Activated CD4-positive, alpha-beta T cell treated with anti-CD3 and anti-CD28 coated beads, Interleukin-2, amount 10 ng/mL, durations not matched to agents 7 days and 5 days (primary cell): ENCODE data around the gene MAP2K5. TPM values are rescaled to one million over a fixed set of nuclear protein-coding genes. Genes with fewer than 3 reads are reported as not detected.

Source experiments
- CTCF ChIA-PET: fragments of 350-600 bp; sonication (Branson Sonifier 250); formaldehyde crosslinking; loops from one replicate; lab custom pipeline; 2021; ENCODE audit warnings: antibody characterized with exemption; lab: Charles Lee
- POLR2A ChIA-PET: fragments of 350-600 bp; sonication (Branson Sonifier 250); formaldehyde crosslinking; loops from one replicate; lab custom pipeline; 2021; ENCODE audit warnings: antibody characterized with exemption; lab: Charles Lee
- DNase-seq: peaks from one replicate; pipeline ENCODE4 v3.0.0-alpha.2; 2020
- H3K27ac Mint-ChIP-seq: one replicate; pipeline ENCODE4 v1.8.0; 2021; ENCODE audit warnings: mild to moderate bottlenecking, moderate library complexity, mixed read lengths
- H3K27me3 Mint-ChIP-seq: one replicate; pipeline ENCODE4 v1.8.0; 2021; ENCODE audit warnings: mixed read lengths
- H3K36me3 Mint-ChIP-seq: one replicate; pipeline ENCODE4 v1.8.0; 2021; ENCODE audit warnings: low read depth, mixed read lengths
- H3K4me1 Mint-ChIP-seq: one replicate; pipeline ENCODE4 v1.8.0; 2021; ENCODE audit warnings: mixed read lengths
- H3K4me3 Mint-ChIP-seq: one replicate; pipeline ENCODE4 v1.8.0; 2021; ENCODE audit warnings: mild to moderate bottlenecking, moderate library complexity, mixed read lengths
- H3K9me3 Mint-ChIP-seq: one replicate; pipeline ENCODE4 v1.8.0; 2021; ENCODE audit warnings: mixed read lengths
- total RNA-seq, 2 experiments: library from RNA; stranded (reverse); gene quantifications; one replicate each; pipeline ENCODE4 v1.2.3, GENCODE V29; 2021

MAP2K5 gene
- total RNA-seq, 2 experiments from 2014 or later = 25.9 to 26.3 TPM

GRCh38 chr15:67840749-67841512, 298.4 kb downstream of the MAP2K5 start:
- ChIA-PET CTCF (interaction anchor here (0.6 to 1.2 kb wide), 3 partner anchors 13 to 282 kb away, joined by 3 to 4 read pairs (median 4); no protein-coding TSS in a partner anchor), POLR2A (interaction anchor here (0.6 kb wide), 3 partner anchors 95 to 551 kb away, joined by 3 read pairs; no protein-coding TSS in a partner anchor)
- H3K4me1 Mint-ChIP-seq = peaks cover 32% of the 10 kb centered on the region

DNA sequence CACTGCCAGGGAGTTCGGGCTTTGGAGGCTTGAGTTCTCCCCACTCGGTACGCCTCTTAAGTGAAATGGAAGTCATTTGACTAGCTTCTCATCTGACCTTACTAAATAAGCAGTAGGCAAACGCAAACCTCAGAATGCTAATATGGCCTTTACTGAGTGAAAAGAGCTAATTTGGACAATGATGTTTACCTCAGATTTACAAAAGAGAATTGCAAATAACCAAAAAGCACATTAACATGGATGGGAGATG, 298.9 kb downstream of the MAP2K5 start:
- peaks cover 20% of the 10 kb centered on the region for H3K27me3 Mint-ChIP-seq
- ChIA-PET CTCF (interaction anchor here (0.6 to 1.2 kb wide), 2 partner anchors 18 to 281 kb away, joined by 3 to 4 read pairs; no protein-coding TSS in a partner anchor), POLR2A (interaction anchor here (0.6 kb wide), 2 partner anchors 95 to 357 kb away, joined by 3 read pairs; no protein-coding TSS in a partner anchor)
- DNase-seq = no peak
- no peaks in the 10 kb centered on the region for H3K36me3 Mint-ChIP-seq
- peaks cover 27% of the 10 kb centered on the region for H3K4me1 Mint-ChIP-seq
- H3K4me3 Mint-ChIP-seq = peak overlapping the region; percentile 83
- H3K27ac Mint-ChIP-seq = no peak overlapping the region
- H3K9me3 Mint-ChIP-seq = no peaks in the 10 kb centered on the region

More at GRCh38 chr15:67840749-67841512, 298.4 kb downstream of the MAP2K5 start:
- DNase-seq = no peak
- Mint-ChIP-seq H3K9me3 (no peaks in the 10 kb centered on the region), H3K27me3 (peaks cover 25% of the 10 kb centered on the region), H3K36me3 (no peaks in the 10 kb centered on the region), H3K27ac (peak overlapping the region; percentile 96), H3K4me3 (peak overlapping the region; percentile 83)

DNA sequence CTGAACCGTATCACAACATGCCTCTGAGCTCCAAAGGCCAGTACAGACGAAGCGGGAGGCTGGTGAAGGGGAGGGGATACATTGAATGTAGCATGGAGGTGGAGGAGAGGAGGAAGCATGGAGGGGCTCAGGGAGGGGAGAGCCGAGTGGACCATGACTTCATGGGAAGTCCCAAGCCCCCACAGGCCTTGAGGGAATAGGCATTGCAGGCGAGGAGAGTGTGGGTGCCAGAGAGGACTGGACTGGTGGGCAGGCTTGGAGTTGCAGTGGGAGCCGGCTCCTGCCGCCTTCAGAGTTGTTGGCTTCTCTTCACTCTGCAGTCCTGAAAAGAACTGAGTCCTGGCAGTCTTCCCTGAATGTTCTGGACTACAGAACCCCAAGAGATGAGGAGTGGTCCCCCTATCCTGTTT, 300.6 kb downstream of the MAP2K5 start:
- ChIA-PET CTCF (no interaction called here), POLR2A (no interaction called here)
- Mint-ChIP-seq H3K27me3 (peaks cover 13% of the 10 kb centered on the region), H3K4me3 (no peak overlapping the region), H3K9me3 (no peaks in the 10 kb centered on the region), H3K36me3 (no peaks in the 10 kb centered on the region), H3K4me1 (peaks cover 25% of the 10 kb centered on the region), H3K27ac (no peak overlapping the region)
- no peak for DNase-seq

GRCh38 chr15:67843571-67844387, 301.3 kb downstream of the MAP2K5 start:
- H3K4me1 Mint-ChIP-seq = peaks cover 20% of the 10 kb centered on the region
- CTCF ChIA-PET = interaction anchor here (1.0 kb wide), 1 partner anchor 11 kb away, joined by 3 read pairs; no protein-coding TSS in a partner anchor
- no peak for DNase-seq
- POLR2A ChIA-PET = no interaction called here
- no peak overlapping the region for H3K4me3 Mint-ChIP-seq
- H3K27ac Mint-ChIP-seq = no peak overlapping the region
- no peaks in the 10 kb centered on the region for H3K36me3 Mint-ChIP-seq
- H3K9me3 Mint-ChIP-seq = no peaks in the 10 kb centered on the region
- H3K27me3 Mint-ChIP-seq = peaks cover 11% of the 10 kb centered on the region

- Mint-ChIP-seq H3K27ac (no peak overlapping the region), H3K27me3 (peaks cover 14% of the 10 kb centered on the region), H3K4me3 (no peak overlapping the region), H3K4me1 (peaks cover 8% of the 10 kb centered on the region), H3K36me3 (no peaks in the 10 kb centered on the region), H3K9me3 (no peaks in the 10 kb centered on the region)
- CTCF ChIA-PET = no interaction called here
- no peak for DNase-seq
- POLR2A ChIA-PET = no interaction called here
Observed at GRCh38 chr15:67845974-67846373, 303.5 kb downstream of the MAP2K5 start.

DNA sequence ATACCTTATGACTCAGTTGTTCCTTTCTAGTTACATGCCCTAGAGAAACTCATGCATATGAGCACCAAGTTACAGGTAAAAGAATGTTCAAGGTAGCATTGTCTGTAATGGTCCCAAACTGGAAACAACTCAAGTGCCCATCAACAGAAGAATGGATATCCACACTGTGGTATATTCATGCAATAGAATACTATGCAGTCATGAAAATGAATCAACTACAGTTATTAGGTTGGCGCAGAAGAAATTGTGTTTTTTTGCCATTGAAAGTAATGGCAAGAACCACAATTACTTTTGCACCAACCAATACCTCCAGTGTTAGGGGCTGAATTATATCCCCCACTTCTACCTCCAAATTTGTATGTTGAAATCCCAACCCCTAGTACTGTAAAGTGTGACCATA, 307.0 kb downstream of the MAP2K5 start:
- CTCF ChIA-PET = no interaction called here
- no peak overlapping the region for H3K27ac Mint-ChIP-seq
- no peaks in the 10 kb centered on the region for H3K36me3 Mint-ChIP-seq
- POLR2A ChIA-PET = no interaction called here
- H3K27me3 Mint-ChIP-seq = peaks cover 16% of the 10 kb centered on the region
- no peaks in the 10 kb centered on the region for H3K9me3 Mint-ChIP-seq
- peaks cover 1% of the 10 kb centered on the region for H3K4me1 Mint-ChIP-seq
- H3K4me3 Mint-ChIP-seq = no peak overlapping the region
- no peak for DNase-seq

GRCh38 chr15:67850336-67850735, 307.8 kb downstream of the MAP2K5 start:
- no peak for DNase-seq
- no peak overlapping the region for H3K27ac Mint-ChIP-seq
- POLR2A ChIA-PET = no interaction called here
- peaks cover 16% of the 10 kb centered on the region for H3K27me3 Mint-ChIP-seq
- peaks cover 1% of the 10 kb centered on the region for H3K4me1 Mint-ChIP-seq
- CTCF ChIA-PET = no interaction called here
- H3K9me3 Mint-ChIP-seq = no peaks in the 10 kb centered on the region
- H3K4me3 Mint-ChIP-seq = no peak overlapping the region
- no peaks in the 10 kb centered on the region for H3K36me3 Mint-ChIP-seq

DNA sequence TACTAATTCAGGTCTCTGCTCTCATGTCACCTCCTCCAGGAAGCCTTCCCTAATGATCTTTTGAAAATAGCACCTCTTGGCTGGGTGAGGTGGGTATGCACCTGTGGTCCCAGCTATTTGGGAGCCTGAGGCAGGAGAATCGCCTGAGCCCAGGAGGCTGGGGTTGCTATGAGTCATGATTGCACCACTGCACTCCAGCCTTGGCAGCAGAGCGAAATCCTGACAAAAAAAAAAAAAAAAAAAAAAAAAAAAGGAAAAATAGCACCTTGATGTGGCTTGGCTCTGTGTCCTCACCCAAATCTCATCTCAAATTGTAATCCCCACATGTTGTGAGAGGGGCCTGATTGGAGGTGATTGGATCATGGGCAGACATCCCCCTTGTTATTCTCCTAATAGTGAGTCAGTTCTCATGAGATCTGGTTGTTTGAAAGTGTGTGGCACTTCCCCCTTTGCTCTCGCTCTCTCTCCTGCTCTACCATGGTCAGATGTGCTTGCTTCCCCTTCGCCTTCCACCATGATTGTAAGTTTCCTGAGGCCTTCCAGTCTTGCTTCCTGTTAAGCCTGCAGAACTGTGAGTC, 308.6 kb downstream of the MAP2K5 start:
- Mint-ChIP-seq H3K9me3 (no peaks in the 10 kb centered on the region), H3K36me3 (no peaks in the 10 kb centered on the region), H3K27me3 (peaks cover 16% of the 10 kb centered on the region), H3K4me3 (no peak overlapping the region), H3K27ac (no peak overlapping the region), H3K4me1 (peaks cover 1% of the 10 kb centered on the region)
- no peak for DNase-seq
- POLR2A ChIA-PET = no interaction called here
- CTCF ChIA-PET = no interaction called here

DNA sequence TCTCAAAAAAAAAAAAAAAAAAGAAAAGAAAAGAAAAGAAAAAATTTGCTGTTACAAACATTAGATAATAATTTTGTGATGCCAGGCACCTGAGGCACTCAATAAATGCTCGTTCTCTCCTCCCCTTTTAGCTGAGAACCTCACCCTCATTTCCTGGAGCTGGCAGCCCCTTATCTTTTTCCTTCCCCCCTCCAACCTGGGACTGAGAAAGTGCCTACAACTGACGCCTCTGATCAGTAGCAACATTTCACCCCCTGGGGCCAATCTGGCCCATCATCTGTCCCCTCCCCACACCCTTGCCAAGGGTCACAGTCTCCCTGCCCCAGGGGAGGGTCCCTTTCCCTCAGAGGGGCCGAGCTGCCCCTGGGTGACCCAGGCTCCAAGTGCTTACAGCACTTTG, 309.9 kb downstream of the MAP2K5 start:
- Mint-ChIP-seq H3K27me3 (peaks cover 16% of the 10 kb centered on the region), H3K36me3 (no peaks in the 10 kb centered on the region), H3K27ac (no peak overlapping the region), H3K4me1 (peaks cover 1% of the 10 kb centered on the region), H3K4me3 (no peak overlapping the region), H3K9me3 (no peaks in the 10 kb centered on the region)
- ChIA-PET CTCF (no interaction called here), POLR2A (no interaction called here)
- DNase-seq = no peak

GRCh38 chr15:67853454-67853853, 311.0 kb downstream of the MAP2K5 start:
- POLR2A ChIA-PET = no interaction called here
- Mint-ChIP-seq H3K4me3 (no peak overlapping the region), H3K9me3 (no peaks in the 10 kb centered on the region)

DNA sequence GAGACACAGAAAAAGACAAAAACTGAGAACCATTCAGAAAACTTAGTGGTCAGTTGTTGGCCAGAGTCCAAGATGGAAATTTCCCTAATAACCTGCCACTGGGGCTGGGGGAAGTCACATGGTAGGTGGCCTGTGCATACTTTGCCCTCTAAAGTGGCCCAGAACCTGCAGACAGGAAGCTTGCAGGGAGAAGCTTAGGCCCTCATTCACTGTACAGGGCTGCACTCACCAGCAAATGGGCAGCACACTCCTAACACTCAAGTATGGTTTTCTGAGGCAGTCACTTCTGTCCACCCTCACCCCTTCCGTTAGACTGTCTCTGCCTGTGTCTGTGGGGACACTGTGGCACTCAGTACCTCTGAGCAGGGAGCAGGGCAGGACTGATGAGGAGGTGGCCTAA, 311.9 kb downstream of the MAP2K5 start:
- peaks cover 8% of the 10 kb centered on the region for H3K27me3 Mint-ChIP-seq
- H3K36me3 Mint-ChIP-seq = no peaks in the 10 kb centered on the region
- no peaks in the 10 kb centered on the region for H3K9me3 Mint-ChIP-seq
- no peak for DNase-seq
- H3K4me3 Mint-ChIP-seq = no peak overlapping the region
- H3K4me1 Mint-ChIP-seq = peaks cover 1% of the 10 kb centered on the region
- POLR2A ChIA-PET = no interaction called here
- no peak overlapping the region for H3K27ac Mint-ChIP-seq
- CTCF ChIA-PET = interaction anchor here (1.0 to 1.9 kb wide), 4 partner anchors 9 to 29 kb away, joined by 3 to 10 read pairs (median 4); no protein-coding TSS in a partner anchor

More at GRCh38 chr15:67853454-67853853, 311.0 kb downstream of the MAP2K5 start:
- Mint-ChIP-seq H3K27me3 (peaks cover 11% of the 10 kb centered on the region), H3K36me3 (no peaks in the 10 kb centered on the region), H3K4me1 (peaks cover 1% of the 10 kb centered on the region), H3K27ac (no peak overlapping the region)
- no peak for DNase-seq
- CTCF ChIA-PET = interaction anchor here (1.0 to 1.9 kb wide), 3 partner anchors 10 to 30 kb away, joined by 3 to 10 read pairs (median 4); no protein-coding TSS in a partner anchor

GRCh38 chr15:67855842-67856241, 313.3 kb downstream of the MAP2K5 start:
- ChIA-PET CTCF (interaction anchor here (0.7 to 1.1 kb wide), 2 partner anchors 298 to 368 kb away, joined by 3 to 5 read pairs; no protein-coding TSS in a partner anchor), POLR2A (no interaction called here)
- no peaks in the 10 kb centered on the region for H3K36me3 Mint-ChIP-seq
- H3K27ac Mint-ChIP-seq = no peak overlapping the region
- H3K27me3 Mint-ChIP-seq = peaks cover 2% of the 10 kb centered on the region
- peaks cover 1% of the 10 kb centered on the region for H3K4me1 Mint-ChIP-seq
- no peak for DNase-seq
- no peak overlapping the region for H3K4me3 Mint-ChIP-seq
- H3K9me3 Mint-ChIP-seq = no peaks in the 10 kb centered on the region
